Measurements from ENCODE around the gene KRT76.

KRT76 gene

GRCh38 chr12:52787324-52788191 lies 10.4 kb upstream of the KRT76 start:
- no peaks in the 10 kb centered on the region for H3K36me3 ChIP-seq (ENCODE audit: insufficient read depth, low read length)
- no peak overlapping the region for H2AFZ ChIP-seq (ENCODE audit: low read depth, low read length)
- H3K9me3 ChIP-seq (ENCODE audit: insufficient read depth, low read length, severe bottlenecking) = no peaks in the 10 kb centered on the region
- H3K27me3 ChIP-seq (ENCODE audit: insufficient read depth, low read length, poor library complexity) = peaks cover 9% of the 10 kb centered on the region
- H4K20me1 ChIP-seq (ENCODE audit: insufficient read depth, low read length) = no peaks in the 10 kb centered on the region; the same call in 1 of the 2 replicates
- TF ChIP-seq EZH2 (IDR thresholded peaks at IDR 0.05; ENCODE audit: borderline replicate concordance, low read depth, low read length, severe bottlenecking) (no peak), CTCF (IDR thresholded peaks at IDR 0.05; ENCODE audit: borderline replicate concordance, extremely low read depth, low read length, poor library complexity, severe bottlenecking) (no peak)
- ATAC-seq (ENCODE audit: insufficient read depth, low read depth) = no peak
- no peak overlapping the region for H3K9ac ChIP-seq (ENCODE audit: low read depth, low read length)
- no peak overlapping the region for H3K27ac ChIP-seq (ENCODE audit: low read length)
- H3K4me3 ChIP-seq (ENCODE audit: low read depth in 1 of 2, low read length in 2 of 2) = no peak overlapping the region
- no peak for DNase-seq
- no peaks in the 10 kb centered on the region for H3K79me2 ChIP-seq (ENCODE audit: insufficient read depth, low read length)
- no peaks in the 10 kb centered on the region for H3K4me1 ChIP-seq (ENCODE audit: insufficient read depth, low read length)
- H3K4me2 ChIP-seq (ENCODE audit: insufficient read depth, low read length) = no peak overlapping the region

DNA sequence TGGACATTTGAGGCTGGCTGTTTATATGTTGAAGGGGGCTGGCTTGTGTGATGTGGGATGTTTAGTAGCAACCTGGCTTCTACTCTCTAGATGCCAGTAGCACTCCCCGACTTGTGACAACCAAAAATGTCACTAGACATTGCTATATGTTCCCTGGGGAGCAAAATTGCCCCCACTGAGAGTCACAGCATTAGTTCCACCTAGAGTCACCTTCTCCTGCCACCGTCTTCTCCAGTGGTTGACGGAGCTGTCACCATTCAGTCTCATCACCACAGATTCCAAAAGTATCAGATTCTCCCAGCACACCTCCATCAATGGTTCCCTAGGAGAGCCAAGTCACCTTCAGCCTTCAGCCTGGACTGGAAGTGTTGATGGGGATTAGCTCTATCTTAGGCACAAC lies 7.8 kb upstream of the KRT76 start:
- Histone ChIP-seq H3K36me3 (ENCODE audit: insufficient read depth, low read length) (no peaks in the 10 kb centered on the region), H3K27me3 (ENCODE audit: insufficient read depth, low read length, poor library complexity) (peaks cover 13% of the 10 kb centered on the region), H3K4me2 (ENCODE audit: insufficient read depth, low read length) (no peak overlapping the region), H3K4me3 (ENCODE audit: low read depth in 1 of 2, low read length in 2 of 2) (no peak overlapping the region), H3K79me2 (ENCODE audit: insufficient read depth, low read length) (no peaks in the 10 kb centered on the region), H2AFZ (ENCODE audit: low read depth, low read length) (no peak overlapping the region), H3K27ac (ENCODE audit: low read length) (no peak overlapping the region), H3K9ac (ENCODE audit: low read depth, low read length) (no peak overlapping the region), H3K9me3 (ENCODE audit: insufficient read depth, low read length, severe bottlenecking) (no peaks in the 10 kb centered on the region), H4K20me1 (ENCODE audit: insufficient read depth, low read length) (no peaks in the 10 kb centered on the region; the same call in 1 of the 2 replicates), H3K4me1 (ENCODE audit: insufficient read depth, low read length) (no peaks in the 10 kb centered on the region)
- ATAC-seq (ENCODE audit: insufficient read depth, low read depth) (no peak), DNase-seq (no peak)
- TF ChIP-seq CTCF (IDR thresholded peaks at IDR 0.05; ENCODE audit: borderline replicate concordance, extremely low read depth, low read length, poor library complexity, severe bottlenecking) (no peak), EZH2 (IDR thresholded peaks at IDR 0.05; ENCODE audit: borderline replicate concordance, low read depth, low read length, severe bottlenecking) (no peak)

- ATAC-seq (ENCODE audit: insufficient read depth, low read depth) = no peak
- TF ChIP-seq CTCF (IDR thresholded peaks at IDR 0.05; ENCODE audit: borderline replicate concordance, extremely low read depth, low read length, poor library complexity, severe bottlenecking) (no peak), EZH2 (IDR thresholded peaks at IDR 0.05; ENCODE audit: borderline replicate concordance, low read depth, low read length, severe bottlenecking) (no peak)
- no peaks in the 10 kb centered on the region for H3K79me2 ChIP-seq (ENCODE audit: insufficient read depth, low read length)
- H3K27me3 ChIP-seq (ENCODE audit: insufficient read depth, low read length, poor library complexity) = peaks cover 13% of the 10 kb centered on the region
- H3K4me1 ChIP-seq (ENCODE audit: insufficient read depth, low read length) = no peaks in the 10 kb centered on the region
- H2AFZ ChIP-seq (ENCODE audit: low read depth, low read length) = no peak overlapping the region
- no peaks in the 10 kb centered on the region; the same call in 1 of the 2 replicates for H4K20me1 ChIP-seq (ENCODE audit: insufficient read depth, low read length)
- no peaks in the 10 kb centered on the region for H3K9me3 ChIP-seq (ENCODE audit: insufficient read depth, low read length, severe bottlenecking)
- no peak for DNase-seq
- no peak overlapping the region for H3K9ac ChIP-seq (ENCODE audit: low read depth, low read length)
- no peak overlapping the region for H3K4me2 ChIP-seq (ENCODE audit: insufficient read depth, low read length)
- no peaks in the 10 kb centered on the region for H3K36me3 ChIP-seq (ENCODE audit: insufficient read depth, low read length)
- no peak overlapping the region for H3K4me3 ChIP-seq (ENCODE audit: low read depth in 1 of 2, low read length in 2 of 2)
- H3K27ac ChIP-seq (ENCODE audit: low read length) = no peak overlapping the region
These were observed 6.6 kb upstream of the KRT76 start for GRCh38 chr12:52783563-52784316.

Data from DND-41 (cell line).